CD4-positive, alpha-beta T cell (primary cell): ENCODE measurements around the gene VPS18. TPM values are rescaled to one million over a fixed set of nuclear protein-coding genes. Genes with fewer than 3 reads are reported as not detected.
A peak's percentile ranks its signal among the peaks of the same experiment; 100 is the strongest.

Experiments
- ATAC-seq: fragments of 200-7000 bp; cut with Tn5 transposase; one replicate; pipeline ENCODE4 v1.10.0; 2022; ENCODE audit warnings: mild to moderate bottlenecking; ENCODE audit not compliant: poor library complexity
- CTCF ChIA-PET: fragments of 350-600 bp; sonication (Branson Sonifier 250); formaldehyde crosslinking; loops from one replicate; lab custom pipeline; 2021; ENCODE audit warnings: antibody characterized with exemption, inconsistent platforms; lab: Charles Lee
- POLR2A ChIA-PET: fragments of 350-600 bp; sonication (Branson Sonifier 250); formaldehyde crosslinking; loops from one replicate; lab custom pipeline; 2021; ENCODE audit warnings: antibody characterized with exemption, inconsistent platforms; lab: Charles Lee
- DNase-seq, 14 experiments: peaks; one replicate each; pipeline ENCODE4 v3.0.0-alpha.2; 2013 to 2020; ENCODE audit warnings: mixed read lengths in 2 of 14
- H3K27ac ChIP-seq, 2 donors: one replicate each; pipeline versions ENCODE4 v1.5.1 to v1.7.0; 2013; ENCODE audit warnings: low read length in 2 of 2, low read depth in 1 of 2, mild to moderate bottlenecking in 1 of 2
- H3K27me3 ChIP-seq, 2 experiments: 1 replicate in 1 of 2; 2 replicates in 1 of 2; pipeline versions ENCODE4 v1.6.1 to v1.7.0; 2013; ENCODE audit warnings: low read length in 2 of 2, control low read depth in 1 of 2, mild to moderate bottlenecking in 1 of 2, moderate library complexity in 1 of 2; ENCODE audit not compliant: insufficient read depth in 2 of 2, control insufficient read depth in 1 of 2
- H3K36me3 ChIP-seq: one replicate; pipeline ENCODE4 v1.6.1; 2013; ENCODE audit warnings: low read length, control low read depth; ENCODE audit not compliant: insufficient read depth
- H3K4me1 ChIP-seq: one replicate; pipeline ENCODE4 v1.6.1; 2013; ENCODE audit warnings: low read length, control low read depth; ENCODE audit not compliant: insufficient read depth
- H3K4me3 ChIP-seq: one replicate; pipeline ENCODE4 v1.5.1; 2013; ENCODE audit warnings: mild to moderate bottlenecking, low read length, moderate library complexity
- H3K9me3 ChIP-seq, 2 experiments: 1 replicate in 1 of 2; 2 replicates in 1 of 2; pipeline versions ENCODE4 v1.6.1 to v1.7.0; 2013; ENCODE audit warnings: low read length in 2 of 2, mild to moderate bottlenecking in 2 of 2, control low read depth in 1 of 2, moderate library complexity in 1 of 2; ENCODE audit not compliant: control insufficient read depth in 1 of 2, insufficient read depth in 1 of 2
- H3K27ac Mint-ChIP-seq: one replicate; pipeline ENCODE4 v1.8.0; 2020; ENCODE audit warnings: mixed read lengths
- H3K27me3 Mint-ChIP-seq: one replicate; pipeline ENCODE4 v1.8.0; 2021; ENCODE audit warnings: mixed read lengths
- H3K36me3 Mint-ChIP-seq: one replicate; pipeline ENCODE4 v1.8.0; 2021; ENCODE audit warnings: low read depth, mixed read lengths
- H3K4me1 Mint-ChIP-seq: one replicate; pipeline ENCODE4 v1.8.0; 2021; ENCODE audit warnings: low read depth, mixed read lengths
- H3K4me3 Mint-ChIP-seq: one replicate; pipeline ENCODE4 v1.8.0; 2020; ENCODE audit warnings: mild to moderate bottlenecking, mixed read lengths
- H3K9me3 Mint-ChIP-seq: one replicate; pipeline ENCODE4 v1.8.0; 2020; ENCODE audit warnings: mixed read lengths
- CTCF ChIP-seq: fragments of 200-600 bp; IDR thresholded peaks from one replicate; pipeline ENCODE4 v1.8.0; 2022; ENCODE audit warnings: antibody characterized with exemption, mild to moderate bottlenecking
- intact Hi-C, 2 experiments: fragments of 100-400 bp; cut with DNase I in 1 of 2; cut with micrococcal nuclease in 1 of 2; formaldehyde crosslinking; loops; one replicate each; pipeline versions ENCODE4 v1.15.1 to v1.9.0; 2023 to 2025; cut with DNase I, micrococcal nuclease
- total RNA-seq, 174 experiments: library from RNA in 2 of 174; stranded (reverse) in 2 of 174; gene quantifications; one replicate each; pipeline ENCODE4 v1.2.3 and lab custom pipeline; 2021 to 2026

Gene VPS18
- total RNA-seq, 2 experiments from 2014 or later: 20.8 to 21.7 TPM

DNA sequence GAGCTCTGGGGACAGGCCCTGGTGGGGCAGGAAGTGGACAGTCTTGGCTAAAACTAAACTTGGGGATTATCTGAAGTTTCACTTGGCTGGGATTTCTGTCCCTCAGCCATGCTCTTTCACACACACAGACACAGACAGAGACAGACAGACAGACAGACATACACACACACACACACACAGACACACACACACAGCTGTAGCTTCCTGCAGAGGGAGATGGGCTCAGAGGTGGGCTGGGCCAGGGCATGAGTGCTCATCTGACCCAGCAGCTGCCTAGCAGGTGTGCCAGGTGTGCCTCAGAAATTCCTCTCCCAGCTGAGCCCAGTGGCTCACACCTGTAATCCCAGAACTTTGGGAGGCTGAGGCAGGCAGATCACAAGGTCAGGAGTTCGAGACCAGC lies 23.5 kb upstream of the VPS18 start:
- CTCF ChIA-PET: interaction anchor here (1.7 to 1.9 kb wide), 2 partner anchors 12 to 24 kb away, joined by 6 to 9 read pairs; partner anchors contain the start of gene VPS18
- POLR2A ChIA-PET: no interaction called here

GRCh38 chr15:40871749-40872617 lies 22.3 kb upstream of the VPS18 start:
- Mint-ChIP-seq H3K9me3 (no peaks in the 10 kb centered on the region), H3K27me3 (no peaks in the 10 kb centered on the region), H3K36me3 (no peaks in the 10 kb centered on the region), H3K27ac (no peak overlapping the region), H3K4me1 (peaks cover 5% of the 10 kb centered on the region), H3K4me3 (peak overlapping the region; percentile 11)
- Histone ChIP-seq H3K27me3 (no peaks in the 10 kb centered on the region), H3K4me1 (peaks cover 14% of the 10 kb centered on the region), H3K27ac (no peak overlapping the region), H3K4me3 (no peak overlapping the region), H3K9me3 (peaks cover 0 to 6% of the 10 kb centered on the region in 2 experiments), H3K36me3 (no peaks in the 10 kb centered on the region)
- no peak for TF ChIP-seq CTCF
- ChIA-PET CTCF (interaction anchor here (1.2 to 1.9 kb wide), 3 partner anchors 9 to 22 kb away, joined by 3 to 9 read pairs (median 6); partner anchors contain the start of gene VPS18), POLR2A (interaction anchor here (0.9 kb wide), 1 partner anchor 22 kb away, joined by 3 read pairs; the partner anchor contains the start of gene VPS18)
- ATAC-seq (no peak), DNase-seq (peak in 1 of 14 experiments; percentile 25)
- intact Hi-C loops: no loop called here

More for the DNA sequence above, 23.5 kb upstream of the VPS18 start:
- TF ChIP-seq CTCF: no peak
- Histone ChIP-seq H3K4me3 (no peak overlapping the region), H3K36me3 (no peaks in the 10 kb centered on the region), H3K27me3 (no peaks in the 10 kb centered on the region), H3K4me1 (peaks cover 14% of the 10 kb centered on the region), H3K27ac (no peak overlapping the region), H3K9me3 (peaks cover 0 to 6% of the 10 kb centered on the region in 2 experiments)
- Mint-ChIP-seq H3K4me1 (peaks cover 5% of the 10 kb centered on the region), H3K27ac (no peak overlapping the region), H3K36me3 (no peaks in the 10 kb centered on the region), H3K4me3 (no peak overlapping the region), H3K27me3 (no peaks in the 10 kb centered on the region), H3K9me3 (no peaks in the 10 kb centered on the region)
- DNase-seq: no peak
- intact Hi-C loops: no loop called here
- no peak for ATAC-seq

DNA sequence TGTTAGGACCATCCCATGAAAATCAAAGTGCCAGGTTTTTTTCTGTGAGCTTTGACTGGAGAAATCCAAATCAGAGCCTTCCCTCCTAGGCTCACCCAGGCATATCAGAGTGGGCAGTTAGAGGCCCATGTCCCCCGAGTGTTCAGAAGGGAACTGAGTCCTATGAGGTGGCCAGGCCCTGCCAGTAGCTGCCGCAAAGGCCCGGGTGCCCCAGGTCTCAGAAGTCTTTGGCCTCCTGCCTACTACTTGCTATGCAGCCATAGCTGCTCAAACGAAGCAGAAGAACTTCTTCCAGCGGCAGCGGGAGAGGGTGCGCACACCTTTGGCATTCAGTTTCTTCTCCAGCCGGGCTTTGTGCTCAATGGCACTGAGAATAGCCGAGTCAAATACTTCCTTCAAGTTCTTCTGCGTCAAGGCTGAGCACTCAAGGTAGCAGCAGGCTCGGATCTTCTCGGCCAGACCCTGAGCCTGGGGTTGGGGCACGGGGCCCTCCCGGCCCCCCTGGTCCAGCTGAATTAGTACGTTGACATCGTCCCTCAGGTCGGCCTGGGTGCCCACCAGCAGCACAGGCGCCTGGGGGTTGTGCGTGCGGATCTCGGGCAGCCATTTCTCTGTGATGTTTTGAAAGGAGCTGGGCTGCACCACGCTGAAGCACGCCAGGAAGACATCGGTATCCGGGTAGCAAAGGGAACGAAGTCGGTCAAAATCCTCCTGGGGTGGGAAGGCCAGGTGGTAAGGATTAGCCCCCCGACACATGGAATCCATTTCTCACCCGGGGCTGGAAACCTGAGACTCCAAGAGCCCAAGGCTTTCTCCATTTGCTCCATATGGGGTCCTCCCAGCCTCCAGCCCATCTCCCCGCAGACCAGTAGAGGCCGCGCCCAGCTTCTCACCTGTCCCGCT lies 21.2 kb upstream of the VPS18 start:
- H3K36me3 Mint-ChIP-seq: no peaks in the 10 kb centered on the region
- H3K27me3 ChIP-seq: no peaks in the 10 kb centered on the region
- H3K4me3 ChIP-seq: peak overlapping the region; percentile 53
- no peak overlapping the region for H3K27ac Mint-ChIP-seq
- peaks cover 0 to 6% of the 10 kb centered on the region in 2 experiments for H3K9me3 ChIP-seq
- intact Hi-C loops: no loop called here
- TF ChIP-seq CTCF: no peak
- peaks cover 14% of the 10 kb centered on the region for H3K4me1 ChIP-seq
- H3K9me3 Mint-ChIP-seq: no peaks in the 10 kb centered on the region
- ATAC-seq (no peak), DNase-seq (no peak)
- peak overlapping the region; percentile 76 for H3K4me3 Mint-ChIP-seq
- H3K4me1 Mint-ChIP-seq: peaks cover 5% of the 10 kb centered on the region
- CTCF ChIA-PET: interaction anchor here (1.2 to 2.9 kb wide), 6 partner anchors 10 to 31 kb away, joined by 3 to 31 read pairs (median 10); partner anchors contain the start of gene VPS18
- no peak overlapping the region for H3K27ac ChIP-seq
- POLR2A ChIA-PET: interaction anchor here (1.1 to 1.6 kb wide), 3 partner anchors 14 to 34 kb away, joined by 3 to 10 read pairs (median 6); partner anchors contain the start of gene VPS18
- H3K36me3 ChIP-seq: no peaks in the 10 kb centered on the region
- no peaks in the 10 kb centered on the region for H3K27me3 Mint-ChIP-seq
